Measurements from ENCODE around the gene KLHDC7A. TPM values are rescaled to one million over a fixed set of nuclear protein-coding genes. Genes with fewer than 3 reads are reported as not detected.

Gene KLHDC7A
- total and polyA plus RNA-seq, 2 of the 4 experiments (the other 2 are of a cell fraction), result not detected

- TF ChIP-seq MAZ (IDR thresholded peaks at IDR 0.05; ENCODE audit: borderline replicate concordance, low read depth, low read length) (no peak), MXI1 (IDR thresholded peaks at IDR 0.05; ENCODE audit: borderline replicate concordance, low read depth, low read length) (no peak), POLR2A (IDR thresholded peaks at IDR 0.05; ENCODE audit: low read depth, low read length) (no peak)
Observed at GRCh38 chr1:18480315-18481189, at the start of gene KLHDC7A (continued).

DNA sequence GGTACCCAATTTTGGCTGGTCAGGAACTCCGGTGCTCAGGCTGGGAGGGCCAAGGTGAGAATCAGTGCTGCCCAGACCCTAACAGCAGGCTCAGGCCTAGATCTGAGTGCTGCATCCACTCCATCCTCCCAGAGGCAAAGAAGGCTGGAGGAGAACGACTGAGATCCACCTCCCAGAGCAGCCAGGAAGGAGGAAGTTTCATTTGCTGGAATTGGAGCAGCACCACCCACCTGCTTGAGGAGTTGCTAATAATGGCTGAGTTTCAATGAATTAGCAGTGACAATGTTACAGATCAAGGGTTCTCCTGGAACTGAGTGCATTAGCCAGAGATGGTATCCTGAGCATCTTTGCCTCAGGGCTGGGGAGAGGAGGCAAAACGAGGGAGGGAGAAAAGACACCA, 46.7 kb upstream of the KLHDC7A start:
- H2AK9ac ChIP-seq (replicated peaks; ENCODE audit: low read depth, low read length, poor library complexity), result no peak overlapping the region
- H2BK5ac ChIP-seq (ENCODE audit: low read depth, low read length, poor library complexity, severe bottlenecking), result no peak overlapping the region
- intact Hi-C loops (cut with micrococcal nuclease), result no loop called here
- H2BK120ac ChIP-seq (ENCODE audit: low read depth, low read length), result no peak overlapping the region
- no peak overlapping the region for H2AFZ ChIP-seq (replicated peaks; ENCODE audit: low read length, poor library complexity)
- H4K5ac ChIP-seq (ENCODE audit: low read depth, low read length), result no peak overlapping the region
- no peaks in the 10 kb centered on the region for H3K4me1 ChIP-seq (ENCODE audit: control insufficient read depth, insufficient read depth, low read length)
- no peak overlapping the region for H4K91ac ChIP-seq (ENCODE audit: insufficient read depth, low read depth, low read length)
- in situ Hi-C loops (cut with MboI; ENCODE audit: low sequenced_read_pairs), result no loop called here
- ChIA-PET CTCF (no interaction called here), POLR2A (ENCODE audit: unreplicated experiment) (no interaction called here)
- H3K9me3 ChIP-seq (ENCODE audit: control insufficient read depth, insufficient read depth, low read length), result peaks cover 35% of the 10 kb centered on the region
- ATAC-seq (ENCODE audit: low read depth) (no peak), DNase-seq (no peak)
- no peak overlapping the region for H2BK15ac ChIP-seq (ENCODE audit: low read depth, low read length)
- no peak overlapping the region for H3K4ac ChIP-seq (ENCODE audit: low read depth, low read length)
- H4K20me1 ChIP-seq (ENCODE audit: insufficient read depth, low read length), result no peaks in the 10 kb centered on the region
- BruUV-seq (replicated peaks), result no TSS peak
- H3K79me1 ChIP-seq (ENCODE audit: low read depth in 1 of 2, low read length in 2 of 2), result no peaks in the 10 kb centered on the region
- H3K56ac ChIP-seq (ENCODE audit: extremely low read depth, insufficient read depth, low read length), result no peak overlapping the region
- H3K9ac ChIP-seq (ENCODE audit: low read depth, low read length), result no peak overlapping the region
- H3K18ac ChIP-seq (ENCODE audit: low read depth, low read length), result no peak overlapping the region
- H3K36me3 ChIP-seq (ENCODE audit: control insufficient read depth, insufficient read depth, low read length), result no peaks in the 10 kb centered on the region
- no peak for TF ChIP-seq RFX5 (IDR thresholded peaks at IDR 0.05; ENCODE audit: low read depth, low read length)
- no peak for TF ChIP-seq FOS (IDR thresholded peaks at IDR 0.05; ENCODE audit: low read depth, low read length)
- no peak for TF ChIP-seq CHD1 (IDR thresholded peaks at IDR 0.05; ENCODE audit: low read depth, low read length)
- no peak for TF ChIP-seq MAFK (IDR thresholded peaks at IDR 0.05; ENCODE audit: low read depth, low read length)
- no peak for TF ChIP-seq USF2 (IDR thresholded peaks at IDR 0.05; ENCODE audit: low read depth, low read length)
- TF ChIP-seq MXI1 (IDR thresholded peaks at IDR 0.05; ENCODE audit: borderline replicate concordance, low read depth, low read length), result no peak
- no peak for TF ChIP-seq CEBPB (IDR thresholded peaks at IDR 0.05; ENCODE audit: low read depth, low read length)
- no peak overlapping the region for H3K4me3 ChIP-seq (ENCODE audit: insufficient read depth, low read depth, low read length)
- H3K14ac ChIP-seq (replicated peaks; ENCODE audit: low read depth, low read length), result no peak overlapping the region
- H4K8ac ChIP-seq (ENCODE audit: low read depth in 2 of 2, low read length in 2 of 2), result no peak overlapping the region
- H3K9me1 ChIP-seq (ENCODE audit: insufficient read depth, low read length), result no peaks in the 10 kb centered on the region
- H3K27me3 ChIP-seq (ENCODE audit: control insufficient read depth, insufficient read depth, low read length), result no peaks in the 10 kb centered on the region
- no peak overlapping the region for H2AK5ac ChIP-seq (ENCODE audit: low read depth, low read length)
- no peak overlapping the region for H3K23ac ChIP-seq (ENCODE audit: low read depth, low read length)
- no peak overlapping the region for H3K4me2 ChIP-seq (ENCODE audit: low read depth, low read length)
- no peak overlapping the region for H3K27ac ChIP-seq (ENCODE audit: insufficient read depth, low read length)
- WGBS, 2 experiments (ENCODE audit: extremely low coverage in 2 of 2, insufficient read length in 1 of 2), result no CpG with 5 or more reads among the region's 3 CpGs
- H2BK20ac ChIP-seq (ENCODE audit: low read depth, low read length), result no peak overlapping the region
- dilution Hi-C loops (cut with HindIII; ENCODE audit: low sequenced_read_pairs, unreplicated experiment), result no loop called here

Measured in IMR-90 (cell line).